ENCODE results near the gene CNTN4. TPM values are rescaled to one million over a fixed set of nuclear protein-coding genes. Genes with fewer than 3 reads are reported as not detected.

Gene CNTN4
- total RNA-seq, 3 donors from 2014 or later: 6.6 to 16.7 (median 16.7) TPM

DNA sequence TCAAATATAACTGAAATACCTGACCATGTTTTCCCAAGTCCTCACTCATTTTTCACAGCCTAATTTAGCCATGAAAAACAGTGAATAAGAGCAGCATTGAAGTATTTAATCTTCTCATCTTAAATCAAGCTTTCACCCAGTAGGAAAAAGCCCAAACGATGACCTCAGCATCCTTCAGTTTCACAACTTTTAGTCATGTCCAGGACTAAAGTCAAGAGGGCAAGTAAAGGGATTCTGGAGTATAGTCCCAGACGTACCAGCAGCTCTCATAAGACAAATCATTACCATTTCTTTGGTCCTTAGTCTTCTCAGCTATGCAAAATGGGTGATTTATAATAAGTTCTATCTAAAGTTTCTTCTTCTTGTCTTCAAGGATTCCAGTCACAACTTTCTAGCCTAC is 774.2 kb downstream of the CNTN4 start:
- no peak overlapping the region for H3K27ac ChIP-seq
- no peaks in the 10 kb centered on the region for H3K27me3 ChIP-seq
- no peaks in the 10 kb centered on the region for H3K4me1 ChIP-seq
- intact Hi-C loops (cut with DNase I; ENCODE audit: low total_unique reads): no loop called here
- no peaks in the 10 kb centered on the region for H3K36me3 ChIP-seq
- H3K9me3 ChIP-seq: no peaks in the 10 kb centered on the region
- TF ChIP-seq POLR2AphosphoS5 (IDR thresholded peaks at IDR 0.05) (no peak), POLR2A (IDR thresholded peaks at IDR 0.05) (no peak)
- TF ChIP-seq, protein P1, sequence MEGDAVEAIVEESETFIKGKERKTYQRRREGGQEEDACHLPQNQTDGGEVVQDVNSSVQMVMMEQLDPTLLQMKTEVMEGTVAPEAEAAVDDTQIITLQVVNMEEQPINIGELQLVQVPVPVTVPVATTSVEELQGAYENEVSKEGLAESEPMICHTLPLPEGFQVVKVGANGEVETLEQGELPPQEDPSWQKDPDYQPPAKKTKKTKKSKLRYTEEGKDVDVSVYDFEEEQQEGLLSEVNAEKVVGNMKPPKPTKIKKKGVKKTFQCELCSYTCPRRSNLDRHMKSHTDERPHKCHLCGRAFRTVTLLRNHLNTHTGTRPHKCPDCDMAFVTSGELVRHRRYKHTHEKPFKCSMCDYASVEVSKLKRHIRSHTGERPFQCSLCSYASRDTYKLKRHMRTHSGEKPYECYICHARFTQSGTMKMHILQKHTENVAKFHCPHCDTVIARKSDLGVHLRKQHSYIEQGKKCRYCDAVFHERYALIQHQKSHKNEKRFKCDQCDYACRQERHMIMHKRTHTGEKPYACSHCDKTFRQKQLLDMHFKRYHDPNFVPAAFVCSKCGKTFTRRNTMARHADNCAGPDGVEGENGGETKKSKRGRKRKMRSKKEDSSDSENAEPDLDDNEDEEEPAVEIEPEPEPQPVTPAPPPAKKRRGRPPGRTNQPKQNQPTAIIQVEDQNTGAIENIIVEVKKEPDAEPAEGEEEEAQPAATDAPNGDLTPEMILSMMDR (IDR thresholded peaks at IDR 0.05): no peak
- no peak for DNase-seq (ENCODE audit: low spot score in 2 of 2)
- H3K4me3 ChIP-seq: no peak overlapping the region

DNA sequence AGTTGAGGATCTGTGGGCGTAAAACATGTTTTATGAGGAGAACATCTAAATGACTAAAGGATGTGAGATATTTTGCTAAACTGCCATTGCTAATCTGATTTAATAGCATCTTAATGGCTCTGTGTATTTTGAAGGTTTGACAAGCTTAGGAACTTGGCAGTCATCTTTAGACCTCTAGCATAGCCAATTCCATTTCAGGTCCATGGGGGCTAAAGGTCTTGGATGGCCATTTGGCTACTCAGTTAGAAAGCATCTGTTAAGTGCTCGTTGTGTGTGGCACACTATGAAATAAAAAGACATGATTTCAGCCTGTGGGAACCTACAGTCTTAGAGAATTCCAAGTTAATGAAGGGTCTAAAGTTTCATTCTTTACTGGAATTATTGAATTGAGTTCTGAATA is 775.3 kb downstream of the CNTN4 start:
- intact Hi-C loops (cut with DNase I; ENCODE audit: low total_unique reads): no loop called here
- Histone ChIP-seq H3K36me3 (no peaks in the 10 kb centered on the region), H3K4me1 (no peaks in the 10 kb centered on the region), H3K27ac (no peak overlapping the region), H3K4me3 (no peak overlapping the region), H3K9me3 (no peaks in the 10 kb centered on the region), H3K27me3 (no peaks in the 10 kb centered on the region)
- DNase-seq (ENCODE audit: low spot score in 2 of 2): no peak
- TF ChIP-seq, protein P1 (IDR thresholded peaks at IDR 0.05): no peak
- TF ChIP-seq POLR2A (IDR thresholded peaks at IDR 0.05) (no peak), POLR2AphosphoS5 (IDR thresholded peaks at IDR 0.05) (no peak)

DNA sequence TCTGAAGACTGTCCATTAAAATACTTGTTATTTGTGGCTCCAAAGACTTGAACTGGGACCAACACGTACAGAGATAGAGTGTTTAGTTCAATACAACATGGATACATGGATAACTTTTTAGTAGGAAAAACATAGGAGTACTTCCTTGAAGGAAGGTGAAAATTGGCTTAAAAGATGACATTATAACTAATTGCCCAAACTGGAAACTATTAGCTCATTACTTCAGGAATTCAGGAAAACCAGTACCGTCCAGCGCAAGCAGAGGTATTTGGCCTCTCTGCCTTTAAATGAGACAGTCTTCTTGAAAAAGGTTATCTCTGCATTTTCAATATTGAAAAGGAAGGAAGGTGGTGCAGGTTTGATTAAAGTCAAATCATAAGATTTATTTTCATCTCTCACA is 777.0 kb downstream of the CNTN4 start:
- TF ChIP-seq POLR2A (IDR thresholded peaks at IDR 0.05) (no peak), POLR2AphosphoS5 (IDR thresholded peaks at IDR 0.05) (no peak)
- TF ChIP-seq, protein P1 (IDR thresholded peaks at IDR 0.05): no peak
- H3K27me3 ChIP-seq: no peaks in the 10 kb centered on the region
- no peak for DNase-seq (ENCODE audit: low spot score in 2 of 2)
- no peaks in the 10 kb centered on the region for H3K9me3 ChIP-seq
- no peaks in the 10 kb centered on the region for H3K4me1 ChIP-seq
- H3K27ac ChIP-seq: no peak overlapping the region
- H3K4me3 ChIP-seq: no peak overlapping the region
- H3K36me3 ChIP-seq: no peaks in the 10 kb centered on the region
- intact Hi-C loops (cut with DNase I; ENCODE audit: low total_unique reads): no loop called here

DNA sequence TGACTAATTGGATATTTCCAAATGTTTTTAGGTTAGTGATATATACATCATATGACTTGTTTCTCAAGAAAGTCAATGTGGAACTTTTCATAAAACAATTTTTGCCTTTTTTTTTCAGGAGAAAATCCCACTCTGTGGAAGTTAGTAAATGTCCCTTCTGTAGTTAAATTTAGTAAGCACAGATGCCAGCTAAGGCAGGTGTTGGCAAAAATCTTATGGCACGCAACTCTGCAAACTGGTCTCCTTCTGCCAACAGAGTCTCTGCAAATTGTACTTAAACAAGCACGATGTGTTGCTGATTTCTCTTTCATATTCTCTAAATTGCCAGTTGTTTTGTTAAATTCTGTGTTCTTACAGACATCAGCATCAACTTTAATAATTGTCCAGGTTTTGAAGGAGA is 777.7 kb downstream of the CNTN4 start:
- no peak overlapping the region for H3K4me3 ChIP-seq
- TF ChIP-seq, protein P1 (IDR thresholded peaks at IDR 0.05): no peak
- TF ChIP-seq POLR2A (IDR thresholded peaks at IDR 0.05) (no peak), POLR2AphosphoS5 (IDR thresholded peaks at IDR 0.05) (no peak)
- no peak for DNase-seq (ENCODE audit: low spot score in 2 of 2)
- H3K4me1 ChIP-seq: no peaks in the 10 kb centered on the region
- H3K27ac ChIP-seq: no peak overlapping the region
- H3K27me3 ChIP-seq: no peaks in the 10 kb centered on the region
- H3K9me3 ChIP-seq: no peaks in the 10 kb centered on the region
- intact Hi-C loops (cut with DNase I; ENCODE audit: low total_unique reads): no loop called here
- no peaks in the 10 kb centered on the region for H3K36me3 ChIP-seq

DNA sequence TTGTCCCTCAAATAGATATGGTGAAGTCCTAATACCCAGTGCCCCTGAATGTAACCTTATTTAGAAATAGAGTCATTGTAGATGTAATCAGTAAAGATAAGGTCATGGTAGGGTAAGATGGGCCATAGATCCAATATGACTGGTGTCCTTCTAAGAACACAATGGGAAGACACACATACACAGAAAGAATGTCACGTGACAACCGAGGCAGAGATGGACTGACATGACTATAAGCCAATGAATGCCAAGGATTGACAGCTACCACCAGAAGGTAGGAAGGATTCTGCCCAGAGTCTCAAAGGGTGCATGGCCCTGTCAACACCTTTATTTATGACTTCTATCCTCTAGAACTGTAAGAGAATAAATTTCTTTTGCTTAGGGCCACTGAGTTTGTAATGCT is 780.4 kb downstream of the CNTN4 start:
- TF ChIP-seq, protein P1 (IDR thresholded peaks at IDR 0.05): no peak
- TF ChIP-seq POLR2A (IDR thresholded peaks at IDR 0.05) (no peak), POLR2AphosphoS5 (IDR thresholded peaks at IDR 0.05) (no peak)
- intact Hi-C loops (cut with DNase I; ENCODE audit: low total_unique reads): no loop called here

More for the DNA sequence above, 780.4 kb downstream of the CNTN4 start:
- Histone ChIP-seq H3K4me3 (no peak overlapping the region), H3K9me3 (no peaks in the 10 kb centered on the region), H3K27me3 (no peaks in the 10 kb centered on the region), H3K4me1 (no peaks in the 10 kb centered on the region), H3K36me3 (no peaks in the 10 kb centered on the region), H3K27ac (no peak overlapping the region)
- no peak for DNase-seq (ENCODE audit: low spot score in 2 of 2)

Measured in breast epithelium (tissue), 4 donors.